Measurements from ENCODE around the gene KCNK16.
"Not testable (repeated sequence)": the region's sequence is repeated elsewhere in the genome, so short reads cannot be mapped to it uniquely, and the experiment has no call there.

The KCNK16 gene

GRCh38 chr6:39292637-39293036 lies 29.9 kb downstream of the KCNK16 start:
- no peak for DNase-seq
- in situ Hi-C loops (cut with MboI; ENCODE audit: low pct_unique_long_range_greater_than_20kb, low sequenced_read_pairs) = no loop called here

- DNase-seq = no peak
- in situ Hi-C loops (cut with MboI; ENCODE audit: low pct_unique_long_range_greater_than_20kb, low sequenced_read_pairs) = no loop called here
These were observed 33.0 kb downstream of the KCNK16 start for GRCh38 chr6:39289490-39289889.

- in situ Hi-C loops (cut with MboI; ENCODE audit: low pct_unique_long_range_greater_than_20kb, low sequenced_read_pairs) = no loop called here
- no peak for DNase-seq
These were observed 34.9 kb downstream of the KCNK16 start for GRCh38 chr6:39287601-39288000.

GRCh38 chr6:39286596-39286995 lies 35.9 kb downstream of the KCNK16 start:
- DNase-seq; in situ Hi-C loops (cut with MboI; ENCODE audit: low pct_unique_long_range_greater_than_20kb, low sequenced_read_pairs): not testable (repeated sequence)

- in situ Hi-C loops (cut with MboI; ENCODE audit: low pct_unique_long_range_greater_than_20kb, low sequenced_read_pairs) = no loop called here
- DNase-seq = no peak
These were observed 39.7 kb downstream of the KCNK16 start for GRCh38 chr6:39282774-39283173.

- in situ Hi-C loops (cut with MboI; ENCODE audit: low pct_unique_long_range_greater_than_20kb, low sequenced_read_pairs) = no loop called here
- no peak for DNase-seq
These were observed 41.1 kb downstream of the KCNK16 start for GRCh38 chr6:39281312-39281980.

GRCh38 chr6:39280247-39280731 lies 42.2 kb downstream of the KCNK16 start:
- no peak for DNase-seq
- in situ Hi-C loops (cut with MboI; ENCODE audit: low pct_unique_long_range_greater_than_20kb, low sequenced_read_pairs) = no loop called here

GRCh38 chr6:39279539-39279938 lies 43.0 kb downstream of the KCNK16 start:
- no peak for DNase-seq
- in situ Hi-C loops (cut with MboI; ENCODE audit: low pct_unique_long_range_greater_than_20kb, low sequenced_read_pairs) = no loop called here

GRCh38 chr6:39276379-39276995 lies 46.0 kb downstream of the KCNK16 start:
- in situ Hi-C loops (cut with MboI; ENCODE audit: low pct_unique_long_range_greater_than_20kb, low sequenced_read_pairs) = no loop called here

GRCh38 chr6:39274903-39275302 lies 47.6 kb downstream of the KCNK16 start:
- in situ Hi-C loops (cut with MboI; ENCODE audit: low pct_unique_long_range_greater_than_20kb, low sequenced_read_pairs) = no loop called here
- no peak for DNase-seq

More at GRCh38 chr6:39276379-39276995, 46.0 kb downstream of the KCNK16 start:
- no peak for DNase-seq

GRCh38 chr6:39274471-39274870 lies 48.0 kb downstream of the KCNK16 start:
- DNase-seq = no peak
- in situ Hi-C loops (cut with MboI; ENCODE audit: low pct_unique_long_range_greater_than_20kb, low sequenced_read_pairs) = no loop called here

- in situ Hi-C loops (cut with MboI; ENCODE audit: low pct_unique_long_range_greater_than_20kb, low sequenced_read_pairs) = no loop called here
- no peak for DNase-seq
These were observed 49.1 kb downstream of the KCNK16 start for GRCh38 chr6:39273406-39273821.

GRCh38 chr6:39269961-39270360 lies 52.5 kb downstream of the KCNK16 start:
- no peak for DNase-seq
- in situ Hi-C loops (cut with MboI; ENCODE audit: low pct_unique_long_range_greater_than_20kb, low sequenced_read_pairs) = no loop called here

- in situ Hi-C loops (cut with MboI; ENCODE audit: low pct_unique_long_range_greater_than_20kb, low sequenced_read_pairs) = no loop called here
- DNase-seq = no peak
These were observed 53.8 kb downstream of the KCNK16 start for GRCh38 chr6:39268721-39269120.

- in situ Hi-C loops (cut with MboI; ENCODE audit: low pct_unique_long_range_greater_than_20kb, low sequenced_read_pairs) = no loop called here
- no peak for DNase-seq
These were observed 54.3 kb downstream of the KCNK16 start for GRCh38 chr6:39268171-39268570.

- no peak for DNase-seq
- in situ Hi-C loops (cut with MboI; ENCODE audit: low pct_unique_long_range_greater_than_20kb, low sequenced_read_pairs) = no loop called here
These were observed 55.6 kb downstream of the KCNK16 start for GRCh38 chr6:39266782-39267355.

GRCh38 chr6:39266375-39266774 lies 56.1 kb downstream of the KCNK16 start:
- DNase-seq = no peak
- in situ Hi-C loops (cut with MboI; ENCODE audit: low pct_unique_long_range_greater_than_20kb, low sequenced_read_pairs) = no loop called here

All from KBM-7 (cell line).